Erythroblast (primary cell): ENCODE measurements around the gene IL36B.

Experiments
- DNase-seq, 2 experiments: peaks; one replicate each; lab custom pipeline; 2025; lab: John Stamatoyannopoulos, UW
- GATA1 ChIP-seq: IDR thresholded peaks from 2 replicates; pipeline ENCODE4 v1.6.1; 2011; ENCODE audit warnings: low read depth, mild to moderate bottlenecking, control low read depth, low read length, moderate library complexity
- POLR2A ChIP-seq: IDR thresholded peaks from 2 replicates; pipeline ENCODE4 v1.6.1; 2011; ENCODE audit warnings: mild to moderate bottlenecking, low read length

IL36B gene

GRCh38 chr2:113000436-113000835 is 52.2 kb downstream of the IL36B start:
- TF ChIP-seq POLR2A (no peak), GATA1 (no peak)
- peak; percentile 14 to 15 for DNase-seq

GRCh38 chr2:112997151-112997550 is 55.5 kb downstream of the IL36B start:
- TF ChIP-seq GATA1 (no peak), POLR2A (no peak)
- DNase-seq: no peak

GRCh38 chr2:112996635-112997034 is 56.0 kb downstream of the IL36B start:
- DNase-seq: no peak
- TF ChIP-seq POLR2A: no peak
- TF ChIP-seq GATA1: no peak

- DNase-seq: no peak
- TF ChIP-seq GATA1 (no peak), POLR2A (no peak)
Observed at GRCh38 chr2:112995346-112995920, 57.2 kb downstream of the IL36B start.

- TF ChIP-seq POLR2A (no peak), GATA1 (no peak)
- no peak for DNase-seq
Observed at GRCh38 chr2:112994648-112995047, 58.0 kb downstream of the IL36B start.

GRCh38 chr2:112993831-112994230 is 58.8 kb downstream of the IL36B start:
- DNase-seq: no peak
- TF ChIP-seq GATA1: no peak
- TF ChIP-seq POLR2A: no peak

- no peak for TF ChIP-seq POLR2A
- no peak for TF ChIP-seq GATA1
- no peak for DNase-seq
Observed at GRCh38 chr2:112989611-112990010, 63.1 kb downstream of the IL36B start.

- DNase-seq: no peak
- TF ChIP-seq POLR2A (no peak), GATA1 (no peak)
Observed at GRCh38 chr2:112985090-112985489, 67.6 kb downstream of the IL36B start.

- DNase-seq: no peak
- no peak for TF ChIP-seq GATA1
- no peak for TF ChIP-seq POLR2A
Observed at GRCh38 chr2:112980537-112980936, 72.1 kb downstream of the IL36B start.

GRCh38 chr2:112979731-112980130 is 72.9 kb downstream of the IL36B start:
- TF ChIP-seq POLR2A (no peak), GATA1 (no peak)
- DNase-seq: no peak

GRCh38 chr2:112977559-112978056 is 75.1 kb downstream of the IL36B start, which contains the start of gene IL36G:
Gene IL36G (plus strand): TSS chr2:112978006. CDS start chr2:112978639, 633 bp downstream.
- no peak for DNase-seq
- TF ChIP-seq GATA1 (no peak), POLR2A (no peak)
